AG08395 (cell line): ENCODE results near the gene ABCD1.

Experiments used
- DNase-seq: peaks from one replicate; pipeline ENCODE4 v3.0.0; 2012; ENCODE audit warnings: mixed read lengths, low spot score

The ABCD1 gene

GRCh38 chrX:153762626-153763173, 38.0 kb downstream of the ABCD1 start:
- DNase-seq, result no peak

- DNase-seq, result no peak
Measured at GRCh38 chrX:153763298-153763932, 38.8 kb downstream of the ABCD1 start.

GRCh38 chrX:153763989-153764755, 39.5 kb downstream of the ABCD1 start, which contains the start of gene PLXNB3:
TSS of gene PLXNB3 (plus strand) at chrX:153764249. CDS start at chrX:153765536, 1,287 bp downstream.
- peak; percentile 85 for DNase-seq

GRCh38 chrX:153764786-153765137, 40.1 kb downstream of the ABCD1 start:
- DNase-seq, result no peak

- no peak for DNase-seq
Measured at GRCh38 chrX:153765138-153766079, 40.8 kb downstream of the ABCD1 start.

GRCh38 chrX:153766098-153766817, 41.6 kb downstream of the ABCD1 start:
- peak; percentile 75 for DNase-seq

- DNase-seq, result no peak
Measured at GRCh38 chrX:153766871-153767673, 42.4 kb downstream of the ABCD1 start.

GRCh38 chrX:153767674-153768055, 43.0 kb downstream of the ABCD1 start:
- no peak for DNase-seq

- DNase-seq, result no peak
Measured at GRCh38 chrX:153768311-153769157, 43.9 kb downstream of the ABCD1 start.

- DNase-seq, result no peak
Measured at GRCh38 chrX:153769158-153769864, 44.7 kb downstream of the ABCD1 start.

GRCh38 chrX:153769865-153770600, 45.4 kb downstream of the ABCD1 start:
- DNase-seq, result no peak

GRCh38 chrX:153770601-153771414, 46.2 kb downstream of the ABCD1 start:
- DNase-seq, result no peak

- DNase-seq, result no peak
Measured at GRCh38 chrX:153771415-153772315, 47.0 kb downstream of the ABCD1 start.

GRCh38 chrX:153772316-153773217, 47.9 kb downstream of the ABCD1 start:
- DNase-seq, result no peak

GRCh38 chrX:153773218-153773611, 48.6 kb downstream of the ABCD1 start:
- no peak for DNase-seq
